Keratinocyte (primary cell): Measurements from ENCODE around the gene TAF13. TPM values are rescaled to one million over a fixed set of nuclear protein-coding genes. Genes with fewer than 3 reads are reported as not detected.

Source experiments
- DNase-seq: peaks from one replicate; pipeline ENCODE4 v3.0.0-alpha.2; 2011; ENCODE audit warnings: low read depth, missing footprints, low spot score
- FAIRE-seq: peaks from 2 replicates; lab custom pipeline; 2011; peaks lifted over from hg19 to GRCh38; lab: Jason Lieb, UNC
- H2AFZ ChIP-seq: 2 replicates; pipeline ENCODE4 v1.6.0; 2012; ENCODE audit warnings: low read length, control low read depth, inconsistent platforms; ENCODE audit not compliant: control insufficient read depth
- H3K27ac ChIP-seq: 2 replicates; pipeline ENCODE4 v1.5.1; 2011; ENCODE audit warnings: low read length; ENCODE audit not compliant: control insufficient read depth, insufficient read depth
- H3K27me3 ChIP-seq: 3 replicates; pipeline ENCODE4 v1.6.0; 2011; ENCODE audit warnings: low read length; ENCODE audit not compliant: control insufficient read depth, insufficient read depth; ENCODE audit errors: extremely low read depth
- H3K36me3 ChIP-seq, 2 experiments: 2 replicates in 1 of 2; 3 replicates in 1 of 2; pipeline ENCODE4 v1.5.1; 2011; ENCODE audit warnings: low read length in 2 of 2, mild to moderate bottlenecking in 1 of 2; ENCODE audit not compliant: control insufficient read depth in 2 of 2, insufficient read depth in 2 of 2; ENCODE audit errors: extremely low read depth in 1 of 2
- H3K4me1 ChIP-seq: 3 replicates; pipeline ENCODE4 v1.5.1; 2011; ENCODE audit warnings: low read length; ENCODE audit not compliant: control insufficient read depth, insufficient read depth; ENCODE audit errors: extremely low read depth
- H3K4me2 ChIP-seq: 3 replicates; pipeline ENCODE4 v1.6.0; 2011; ENCODE audit warnings: low read depth, low read length; ENCODE audit not compliant: control insufficient read depth, insufficient read depth; ENCODE audit errors: extremely low read depth
- H3K4me3 ChIP-seq, 3 experiments: fragments of 200-600 bp in 1 of 3; sonication (generic) in 1 of 3; 2 replicates in 2 of 3; 3 replicates in 1 of 3; pipeline ENCODE4 v1.5.1; 2011 to 2016; ENCODE audit warnings: low read length in 3 of 3, mild to moderate bottlenecking in 3 of 3, control low read depth in 2 of 3, inconsistent platforms in 1 of 3, low read depth in 1 of 3, mixed read lengths in 1 of 3, mixed run types in 1 of 3, moderate library complexity in 1 of 3; ENCODE audit not compliant: control insufficient read depth in 2 of 3, insufficient read depth in 2 of 3; ENCODE audit errors: extremely low read depth in 1 of 3
- H3K79me2 ChIP-seq: 2 replicates; pipeline ENCODE4 v1.6.0; 2012; ENCODE audit warnings: low read length; ENCODE audit not compliant: control insufficient read depth, insufficient read depth
- H3K9ac ChIP-seq: 3 replicates; pipeline ENCODE4 v1.6.0; 2011; ENCODE audit warnings: low read length; ENCODE audit not compliant: control insufficient read depth, insufficient read depth; ENCODE audit errors: extremely low read depth
- H3K9me1 ChIP-seq: 3 replicates; pipeline ENCODE4 v1.6.0; 2011; ENCODE audit warnings: low read length; ENCODE audit not compliant: control insufficient read depth, insufficient read depth; ENCODE audit errors: extremely low read depth
- H3K9me3 ChIP-seq: 2 replicates; pipeline ENCODE4 v1.5.1; 2012; ENCODE audit warnings: low read depth, low read length; ENCODE audit not compliant: control insufficient read depth
- H4K20me1 ChIP-seq: 3 replicates; pipeline ENCODE4 v1.6.0; 2011; ENCODE audit warnings: low read length; ENCODE audit not compliant: control insufficient read depth, insufficient read depth; ENCODE audit errors: extremely low read depth
- EZH2 ChIP-seq: IDR thresholded peaks from one replicate; pipeline ENCODE4 v1.6.1; 2012; ENCODE audit warnings: inconsistent platforms, mild to moderate bottlenecking, low read length, moderate library complexity
- dilution Hi-C: fragments of 300-500 bp; cut with MboI; formaldehyde crosslinking; loops from one replicate; pipeline ENCODE4 v1.7.0; 2020; ENCODE audit warnings: low sequenced_read_pairs; ENCODE audit not compliant: extremely low pct_ligation_motif_present
- polyA plus RNA-seq, 5 experiments: library from polyadenylated mRNA; depleted of rRNA in 3 of 5; stranded (reverse) in 3 of 5; stranded (forward) in 1 of 5; unstranded in 1 of 5; fragments of >200 nt; gene quantifications; 1 replicate in 1 of 5; 2 replicates in 3 of 5; 3 replicates in 1 of 5; pipeline versions ENCODE4 v1.2.1 to v1.2.3, GENCODE V29; 2011 to 2012; ENCODE audit warnings: missing spikeins in 2 of 5, low read depth in 1 of 5, low replicate concordance in 1 of 5
- TF ChIP-seq, protein P1 (sequence below), 3 experiments: IDR thresholded peaks in 1 of 3; conservative IDR thresholded peaks in 1 of 3; optimal IDR thresholded peaks in 1 of 3; 2 replicates in 2 of 3; 3 replicates in 1 of 3; pipeline versions ENCODE3 to v1.5.1; 2011; ENCODE audit warnings: low read length in 3 of 3, mild to moderate bottlenecking in 3 of 3, moderate library complexity in 2 of 3, control low read depth in 1 of 3, inconsistent platforms in 1 of 3; ENCODE audit not compliant: insufficient read depth in 2 of 3; ENCODE audit errors: extremely low read depth in 1 of 3

TAF13 gene
- polyA plus RNA-seq, 1 donor (not counting 4 experiments of a cell fraction or from before 2014, with no cell fraction given) = 151 TPM

DNA sequence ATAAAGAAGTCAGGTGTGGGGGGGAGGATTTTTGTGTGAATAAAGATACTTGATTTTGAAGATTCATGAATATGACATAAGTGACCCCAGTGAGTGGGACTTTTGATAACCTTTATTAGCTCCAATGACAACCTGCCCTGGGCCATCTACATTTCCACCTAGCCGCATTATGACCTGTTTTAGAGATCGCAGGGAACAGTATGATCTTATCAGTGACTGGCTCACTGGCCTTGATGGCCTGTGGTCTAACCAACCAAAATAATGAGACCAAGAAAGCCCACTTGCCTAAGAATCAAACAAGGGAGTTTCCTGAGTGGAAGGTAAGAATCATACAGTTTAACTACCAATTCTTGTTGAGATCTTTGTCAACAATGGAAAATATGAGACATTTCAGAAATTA is 39.9 kb upstream of the TAF13 start:
- no peak overlapping the region for H3K4me3 ChIP-seq
- H3K79me2 ChIP-seq = no peaks in the 10 kb centered on the region
- no peaks in the 10 kb centered on the region for H4K20me1 ChIP-seq
- dilution Hi-C loops = no loop called here
- no peak overlapping the region for H3K9ac ChIP-seq
- H3K36me3 ChIP-seq = no peaks in the 10 kb centered on the region
- H3K9me3 ChIP-seq = no peaks in the 10 kb centered on the region
- FAIRE-seq = no peak
- H3K27me3 ChIP-seq = peaks cover 25% of the 10 kb centered on the region
- no peaks in the 10 kb centered on the region for H3K9me1 ChIP-seq
- TF ChIP-seq EZH2 = no peak
- TF ChIP-seq, protein P1, sequence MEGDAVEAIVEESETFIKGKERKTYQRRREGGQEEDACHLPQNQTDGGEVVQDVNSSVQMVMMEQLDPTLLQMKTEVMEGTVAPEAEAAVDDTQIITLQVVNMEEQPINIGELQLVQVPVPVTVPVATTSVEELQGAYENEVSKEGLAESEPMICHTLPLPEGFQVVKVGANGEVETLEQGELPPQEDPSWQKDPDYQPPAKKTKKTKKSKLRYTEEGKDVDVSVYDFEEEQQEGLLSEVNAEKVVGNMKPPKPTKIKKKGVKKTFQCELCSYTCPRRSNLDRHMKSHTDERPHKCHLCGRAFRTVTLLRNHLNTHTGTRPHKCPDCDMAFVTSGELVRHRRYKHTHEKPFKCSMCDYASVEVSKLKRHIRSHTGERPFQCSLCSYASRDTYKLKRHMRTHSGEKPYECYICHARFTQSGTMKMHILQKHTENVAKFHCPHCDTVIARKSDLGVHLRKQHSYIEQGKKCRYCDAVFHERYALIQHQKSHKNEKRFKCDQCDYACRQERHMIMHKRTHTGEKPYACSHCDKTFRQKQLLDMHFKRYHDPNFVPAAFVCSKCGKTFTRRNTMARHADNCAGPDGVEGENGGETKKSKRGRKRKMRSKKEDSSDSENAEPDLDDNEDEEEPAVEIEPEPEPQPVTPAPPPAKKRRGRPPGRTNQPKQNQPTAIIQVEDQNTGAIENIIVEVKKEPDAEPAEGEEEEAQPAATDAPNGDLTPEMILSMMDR (optimal IDR thresholded peaks at IDR 0.05 in 1 of 3, IDR thresholded peaks at IDR 0.05 in 1 of 3, conservative IDR thresholded peaks at IDR 0.05 in 1 of 3; ENCODE audit: extremely low read depth in 1 of 3, insufficient read depth in 2 of 3, low read length in 3 of 3) = no peak
- H3K4me1 ChIP-seq = peaks cover 9% of the 10 kb centered on the region
- H3K27ac ChIP-seq = no peak overlapping the region
- no peak overlapping the region for H3K4me2 ChIP-seq
- DNase-seq = no peak
- no peak overlapping the region for H2AFZ ChIP-seq

DNA sequence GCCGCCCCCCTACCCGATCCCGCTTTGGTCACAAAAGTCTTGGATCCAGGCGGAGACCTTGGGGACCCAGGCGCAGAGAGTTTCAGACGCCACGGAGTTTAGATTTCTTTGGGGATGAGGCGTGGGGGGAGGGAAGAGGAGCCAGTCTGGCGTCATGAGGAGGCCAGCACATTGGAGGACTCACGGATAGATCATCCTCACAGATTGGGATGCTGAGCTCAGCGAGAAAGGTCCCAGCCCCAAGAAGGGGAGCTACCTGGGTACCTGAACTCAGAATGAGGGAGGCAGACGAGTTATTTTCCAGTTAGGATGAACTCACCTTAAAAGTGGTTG is 38.5 kb upstream of the TAF13 start:
- H3K79me2 ChIP-seq = no peaks in the 10 kb centered on the region
- no peaks in the 10 kb centered on the region for H3K36me3 ChIP-seq
- no peaks in the 10 kb centered on the region for H3K9me3 ChIP-seq
- H3K27me3 ChIP-seq = peaks cover 25% of the 10 kb centered on the region
- H2AFZ ChIP-seq = peak overlapping the region; percentile 59
- no peak for FAIRE-seq
- no peaks in the 10 kb centered on the region for H3K9me1 ChIP-seq
- no peak overlapping the region for H3K9ac ChIP-seq
- H3K4me3 ChIP-seq = peak overlapping the region in 2 of 3 experiments; percentile 2 to 52
- no peak for TF ChIP-seq EZH2
- TF ChIP-seq, protein P1 (optimal IDR thresholded peaks at IDR 0.05 in 1 of 3, IDR thresholded peaks at IDR 0.05 in 1 of 3, conservative IDR thresholded peaks at IDR 0.05 in 1 of 3; ENCODE audit: extremely low read depth in 1 of 3, insufficient read depth in 2 of 3, low read length in 3 of 3) = no peak
- no peak overlapping the region for H3K27ac ChIP-seq
- peak overlapping the region; percentile 78 for H3K4me2 ChIP-seq
- H3K4me1 ChIP-seq = peaks cover 9% of the 10 kb centered on the region
- no peaks in the 10 kb centered on the region for H4K20me1 ChIP-seq
- no peak for DNase-seq
- dilution Hi-C loops = no loop called here
